Uterus (tissue), 4 donors: ENCODE results near the gene GOLM1. TPM values are rescaled to one million over a fixed set of nuclear protein-coding genes. Genes with fewer than 3 reads are reported as not detected.

Experiments
- DNase-seq, 2 donors: peaks; one replicate each; pipeline ENCODE4 v3.0.0-alpha.2; 2019 to 2020
- H3K27ac ChIP-seq, 2 donors: fragments of 200-600 bp; sonication (generic); 1 replicate in 1 of 2; 2 replicates in 1 of 2; pipeline ENCODE4 v1.5.1; 2016 to 2018
- H3K27me3 ChIP-seq, 2 donors: fragments of 200-600 bp; sonication (generic); one replicate each; pipeline ENCODE4 v1.5.1; 2018 to 2019; ENCODE audit warnings: control low read depth in 1 of 2
- H3K36me3 ChIP-seq, 2 donors: fragments of 200-600 bp; sonication (generic); one replicate each; pipeline ENCODE4 v1.5.1; 2019; ENCODE audit warnings: control low read depth in 1 of 2
- H3K4me1 ChIP-seq, 2 donors: fragments of 200-600 bp; sonication (generic); one replicate each; pipeline ENCODE4 v1.5.1; 2018 to 2019; ENCODE audit warnings: control low read depth in 1 of 2
- H3K4me3 ChIP-seq, 2 donors: fragments of 200-600 bp; sonication (generic); 1 replicate in 1 of 2; 2 replicates in 1 of 2; pipeline ENCODE4 v1.5.1; 2018 to 2019; ENCODE audit warnings: mild to moderate bottlenecking in 1 of 2
- H3K9me3 ChIP-seq, 2 donors: fragments of 200-600 bp; sonication (generic); one replicate each; pipeline ENCODE4 v1.5.1; 2019; ENCODE audit warnings: control low read depth in 1 of 2
- POLR2A ChIP-seq, 2 donors: fragments of 450-650 bp; IDR thresholded peaks; one replicate each; pipeline ENCODE4 v1.6.1; 2016; ENCODE audit warnings: antibody characterized with exemption in 2 of 2, mild to moderate bottlenecking in 1 of 2, moderate library complexity in 1 of 2
- intact Hi-C: fragments of 100-400 bp; cut with DNase I; formaldehyde crosslinking; loops from one replicate; pipeline ENCODE4 v1.15.1; 2023; ENCODE audit warnings: low total_unique reads
- total RNA-seq, 4 donors: library from RNA; depleted of rRNA in 3 of 4; stranded (reverse); fragments of >200 nt in 3 of 4; gene quantifications; one replicate each; pipeline versions ENCODE4 v1.1.0 to v1.2.4, GENCODE V29; 2014 to 2023
- TF ChIP-seq, protein P1 (sequence below), 4 experiments: fragments of 200-600 bp in 2 of 4; fragments of 450-650 bp in 2 of 4; sonication (generic) in 2 of 4; IDR thresholded peaks; one replicate each; pipeline ENCODE4 v1.5.1; 2016 to 2019; ENCODE audit warnings: antibody characterized with exemption in 4 of 4, mild to moderate bottlenecking in 2 of 4, moderate library complexity in 1 of 4
- donor health status: DM: yes; HTN: yes; CAD: no.

GOLM1 gene
- total RNA-seq, 4 donors from 2014 or later = 11.3 to 85.4 (median 15.7) TPM

DNA sequence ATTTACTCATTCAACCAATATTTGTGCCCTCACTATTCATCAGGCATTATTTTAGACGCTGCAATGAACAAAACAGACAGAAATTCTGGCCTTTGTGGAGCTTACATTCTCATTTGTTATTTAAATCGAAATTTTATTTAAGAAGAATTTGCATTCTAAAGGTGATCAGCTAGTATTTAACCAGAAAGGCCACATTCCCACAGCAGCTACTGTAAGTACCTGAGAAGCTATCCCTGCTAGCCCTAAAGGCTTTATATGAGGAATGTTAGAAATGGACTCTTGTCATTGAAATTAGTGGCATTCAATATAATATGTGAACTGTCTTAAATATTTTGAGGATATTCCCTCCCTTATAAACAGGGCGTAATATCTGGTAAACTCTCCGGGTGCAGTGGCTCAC, 35.0 kb upstream of the GOLM1 start:
- Histone ChIP-seq H3K4me3 (no peak overlapping the region), H3K27me3 (no peaks in the 10 kb centered on the region), H3K27ac (no peak overlapping the region), H3K36me3 (no peaks in the 10 kb centered on the region), H3K4me1 (no peaks in the 10 kb centered on the region), H3K9me3 (no peaks in the 10 kb centered on the region)
- intact Hi-C loops = no loop called here
- DNase-seq = no peak
- TF ChIP-seq, protein P1, sequence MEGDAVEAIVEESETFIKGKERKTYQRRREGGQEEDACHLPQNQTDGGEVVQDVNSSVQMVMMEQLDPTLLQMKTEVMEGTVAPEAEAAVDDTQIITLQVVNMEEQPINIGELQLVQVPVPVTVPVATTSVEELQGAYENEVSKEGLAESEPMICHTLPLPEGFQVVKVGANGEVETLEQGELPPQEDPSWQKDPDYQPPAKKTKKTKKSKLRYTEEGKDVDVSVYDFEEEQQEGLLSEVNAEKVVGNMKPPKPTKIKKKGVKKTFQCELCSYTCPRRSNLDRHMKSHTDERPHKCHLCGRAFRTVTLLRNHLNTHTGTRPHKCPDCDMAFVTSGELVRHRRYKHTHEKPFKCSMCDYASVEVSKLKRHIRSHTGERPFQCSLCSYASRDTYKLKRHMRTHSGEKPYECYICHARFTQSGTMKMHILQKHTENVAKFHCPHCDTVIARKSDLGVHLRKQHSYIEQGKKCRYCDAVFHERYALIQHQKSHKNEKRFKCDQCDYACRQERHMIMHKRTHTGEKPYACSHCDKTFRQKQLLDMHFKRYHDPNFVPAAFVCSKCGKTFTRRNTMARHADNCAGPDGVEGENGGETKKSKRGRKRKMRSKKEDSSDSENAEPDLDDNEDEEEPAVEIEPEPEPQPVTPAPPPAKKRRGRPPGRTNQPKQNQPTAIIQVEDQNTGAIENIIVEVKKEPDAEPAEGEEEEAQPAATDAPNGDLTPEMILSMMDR (IDR thresholded peaks at IDR 0.05) = no peak
- TF ChIP-seq POLR2A (IDR thresholded peaks at IDR 0.05) = no peak

DNA sequence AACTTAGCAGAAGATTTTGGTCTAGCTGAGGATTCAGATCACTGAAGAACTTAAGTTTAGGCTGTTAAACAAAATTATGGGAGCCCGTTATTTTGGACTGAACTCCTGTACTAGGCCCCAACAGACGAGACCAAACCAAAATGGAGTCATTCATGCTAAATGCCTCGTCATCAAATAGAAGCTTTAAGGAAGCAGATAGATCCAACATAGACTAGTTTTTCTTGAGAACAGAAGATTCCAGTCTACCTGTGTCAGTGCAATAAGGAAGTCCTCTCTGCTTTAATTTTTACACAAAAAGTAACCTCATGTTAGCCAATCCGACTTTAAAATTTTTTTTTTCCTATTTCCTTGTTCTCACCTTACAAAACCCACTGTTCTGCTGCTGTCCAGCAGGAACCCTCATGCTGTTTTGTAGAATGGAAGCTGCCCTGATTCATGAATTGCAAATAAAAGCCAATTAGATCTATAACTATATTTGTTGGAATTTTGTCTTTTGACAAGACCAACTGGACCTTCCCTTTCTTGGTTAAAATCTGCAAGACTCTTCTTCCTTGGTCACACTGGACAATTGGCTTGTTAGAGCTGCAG, 29.0 kb upstream of the GOLM1 start:
- Histone ChIP-seq H3K27me3 (no peaks in the 10 kb centered on the region), H3K9me3 (no peaks in the 10 kb centered on the region), H3K27ac (no peak overlapping the region), H3K36me3 (no peaks in the 10 kb centered on the region), H3K4me1 (no peaks in the 10 kb centered on the region), H3K4me3 (no peak overlapping the region)
- TF ChIP-seq POLR2A (IDR thresholded peaks at IDR 0.05) = no peak
- TF ChIP-seq, protein P1 (IDR thresholded peaks at IDR 0.05) = no peak
- intact Hi-C loops = no loop called here
- no peak for DNase-seq

DNA sequence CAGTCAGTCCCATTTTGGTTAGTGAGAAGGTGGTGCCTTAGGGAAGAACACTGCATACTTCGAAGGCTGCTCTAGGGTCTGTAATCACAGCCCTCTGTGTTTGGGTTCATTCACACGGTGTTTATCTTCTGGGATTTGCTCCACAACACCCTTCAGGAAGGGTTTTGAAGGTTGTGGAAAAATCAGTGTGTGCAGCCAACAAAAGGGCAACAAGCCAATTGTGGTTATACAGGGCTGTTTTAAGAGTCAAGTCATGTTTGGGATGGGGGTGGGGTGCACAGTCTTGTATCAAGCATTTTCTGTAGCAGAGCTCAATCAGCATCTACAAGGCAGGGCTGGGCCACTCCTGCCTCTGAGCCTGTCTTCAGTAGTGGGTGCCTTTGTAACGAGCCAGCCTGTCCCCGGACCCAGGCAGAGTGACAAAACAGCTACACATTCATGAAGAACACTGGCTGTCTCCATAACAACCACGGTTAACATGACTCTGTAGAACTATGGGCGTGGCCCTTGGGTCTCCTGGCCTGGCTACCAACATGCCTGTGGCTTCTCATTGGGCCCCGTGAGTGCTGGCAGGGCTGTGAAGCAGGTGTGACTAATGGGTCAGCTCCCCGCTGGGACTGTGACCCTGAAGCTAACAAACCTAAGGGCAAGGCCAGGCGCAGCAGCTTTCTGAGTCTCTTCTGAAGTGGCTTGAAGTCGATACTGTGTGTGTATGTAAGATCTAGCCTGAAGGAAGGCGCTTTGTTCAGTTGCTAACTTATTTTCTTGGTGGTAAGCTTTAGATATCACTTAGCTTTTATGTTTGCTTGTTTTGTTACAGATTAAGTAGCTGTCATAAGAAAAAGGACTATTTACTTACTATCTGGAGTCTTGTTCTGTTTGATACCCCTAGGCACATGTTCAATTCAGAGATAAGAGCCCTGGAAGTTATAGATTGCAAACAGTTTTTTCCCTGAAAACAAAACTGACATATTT, 27.9 kb upstream of the GOLM1 start:
- no peaks in the 10 kb centered on the region for H3K27me3 ChIP-seq
- no peaks in the 10 kb centered on the region for H3K4me1 ChIP-seq
- no peaks in the 10 kb centered on the region for H3K36me3 ChIP-seq
- TF ChIP-seq POLR2A (IDR thresholded peaks at IDR 0.05) = peak in 1 of 2 donors; percentile 16
- TF ChIP-seq, protein P1 (IDR thresholded peaks at IDR 0.05) = no peak
- no peak overlapping the region for H3K4me3 ChIP-seq
- no peaks in the 10 kb centered on the region for H3K9me3 ChIP-seq
- intact Hi-C loops = no loop called here
- DNase-seq = no peak
- no peak overlapping the region for H3K27ac ChIP-seq

DNA sequence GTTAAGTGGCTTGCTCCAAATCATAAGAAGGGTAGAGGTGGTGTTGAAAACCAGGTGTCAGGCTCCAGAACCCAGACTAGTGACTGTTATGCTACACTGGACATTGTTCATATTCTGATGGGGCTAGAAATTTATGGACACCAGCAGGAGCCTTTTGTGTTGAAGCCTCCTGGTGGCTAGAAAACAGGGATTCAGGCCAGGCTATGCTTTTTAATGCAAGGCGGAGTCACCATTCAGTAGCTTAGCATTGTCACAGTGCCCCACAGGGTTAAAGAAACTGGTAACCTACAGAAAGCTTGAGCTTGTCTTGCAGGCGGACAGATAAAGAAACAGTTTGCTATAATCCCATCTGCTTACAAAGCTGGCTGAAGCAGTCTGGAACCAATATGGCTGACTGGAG, 23.0 kb upstream of the GOLM1 start:
- Histone ChIP-seq H3K4me1 (no peaks in the 10 kb centered on the region), H3K27ac (no peak overlapping the region), H3K36me3 (no peaks in the 10 kb centered on the region), H3K27me3 (no peaks in the 10 kb centered on the region), H3K9me3 (no peaks in the 10 kb centered on the region), H3K4me3 (no peak overlapping the region)
- DNase-seq = no peak
- TF ChIP-seq POLR2A (IDR thresholded peaks at IDR 0.05) = no peak
- TF ChIP-seq, protein P1 (IDR thresholded peaks at IDR 0.05) = no peak
- intact Hi-C loops = no loop called here

DNA sequence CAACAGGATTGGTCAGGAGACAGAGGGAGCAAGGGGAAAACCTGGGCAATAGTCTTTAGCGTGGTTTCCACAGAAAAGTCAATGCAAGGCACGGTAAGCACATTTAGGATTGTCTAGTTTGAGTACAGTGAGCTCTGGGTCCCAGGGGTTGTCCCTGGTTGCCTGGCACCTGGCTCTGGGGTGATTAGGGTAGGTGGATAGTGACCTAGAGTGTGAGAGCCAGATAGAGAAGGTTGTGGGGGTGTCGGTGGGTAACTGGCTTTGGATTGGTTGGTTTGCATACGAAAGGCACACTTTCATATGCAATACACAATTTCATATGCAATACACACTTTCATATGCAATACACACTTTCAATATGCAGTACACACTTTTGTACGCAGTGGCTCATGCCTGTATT, 20.1 kb upstream of the GOLM1 start:
- no peaks in the 10 kb centered on the region for H3K27me3 ChIP-seq
- no peaks in the 10 kb centered on the region for H3K36me3 ChIP-seq
- DNase-seq = no peak
- intact Hi-C loops = no loop called here
- H3K4me3 ChIP-seq = no peak overlapping the region
- no peaks in the 10 kb centered on the region for H3K9me3 ChIP-seq
- H3K4me1 ChIP-seq = no peaks in the 10 kb centered on the region
- no peak overlapping the region for H3K27ac ChIP-seq
- TF ChIP-seq POLR2A (IDR thresholded peaks at IDR 0.05) = no peak
- TF ChIP-seq, protein P1 (IDR thresholded peaks at IDR 0.05) = no peak
